ENCODE data around the gene CISH. TPM values are rescaled to one million over a fixed set of nuclear protein-coding genes. Genes with fewer than 3 reads are reported as not detected.

Gene CISH
- total and polyA plus RNA-seq, 9 of the 15 experiments (the other 6 are each of a cell fraction or from before 2014, with no cell fraction given), result 1.7 to 47.7 (median 18.3) TPM

GRCh38 chr3:50600841-50601591 lies 10.6 kb downstream of the CISH start (continued):
- TF ChIP-seq ZNF592 (IDR thresholded peaks at IDR 0.05) (peak; percentile 95), MYBL2 (IDR thresholded peaks at IDR 0.05; ENCODE audit: low read depth) (peak; percentile 62), MYBL2 (CRISPR knock-in tag; IDR thresholded peaks at IDR 0.05; ENCODE audit: borderline replicate concordance) (no peak), ZNF76 (CRISPR knock-in tag; IDR thresholded peaks at IDR 0.05; ENCODE audit: borderline replicate concordance) (peak; percentile 85; the same call in 1 of the 2 replicates), POLR2AphosphoS2 (IDR thresholded peaks at IDR 0.05; ENCODE audit: low read length) (no peak), ZNF507 (tag; conservative IDR thresholded peaks at IDR 0.05) (no peak), PPARD (CRISPR knock-in tag; IDR thresholded peaks at IDR 0.05) (no peak), ADNP (tag; IDR thresholded peaks at IDR 0.05) (no peak), FOXK1 (CRISPR knock-in tag; IDR thresholded peaks at IDR 0.05; ENCODE audit: borderline replicate concordance) (no peak), ZBTB7A (IDR thresholded peaks at IDR 0.05; ENCODE audit: borderline replicate concordance, control insufficient read depth, low read depth, low read length) (peak; percentile 33; the same call in 1 of the 2 replicates), ERF (CRISPR knock-in tag; IDR thresholded peaks at IDR 0.05) (peak; percentile 30; the same call in 1 of the 2 replicates), EZH2 (IDR thresholded peaks at IDR 0.05; ENCODE audit: borderline replicate concordance, low read depth, low read length) (no peak), ZNF589 (CRISPR knock-in tag; IDR thresholded peaks at IDR 0.05; ENCODE audit: low read depth) (peak; percentile 55; the same call in 1 of the 2 replicates), ZNF75A (CRISPR knock-in tag; IDR thresholded peaks at IDR 0.05) (no peak), CREB3L1 (IDR thresholded peaks at IDR 0.05; ENCODE audit: borderline replicate concordance, low read depth) (peak; percentile 53; the same call in 1 of the 2 replicates), NFATC3 (IDR thresholded peaks at IDR 0.05) (no peak), SMAD3 (CRISPR knock-in tag; conservative IDR thresholded peaks at IDR 0.05) (no peak), ZSCAN29 (IDR thresholded peaks at IDR 0.05) (no peak), NCOA4 (IDR thresholded peaks at IDR 0.05; ENCODE audit: partially characterized antibody) (no peak), KLF16 (IDR thresholded peaks at IDR 0.05) (peak; percentile 91), PURB (CRISPR knock-in tag; IDR thresholded peaks at IDR 0.05; ENCODE audit: low read depth) (no peak), CBX3 (IDR thresholded peaks at IDR 0.05; ENCODE audit: borderline replicate concordance in 1 of 2, low read length in 2 of 2) (no peak), TOE1 (IDR thresholded peaks at IDR 0.05; ENCODE audit: borderline replicate concordance) (no peak), TOE1 (CRISPR knock-in tag; IDR thresholded peaks at IDR 0.05; ENCODE audit: borderline replicate concordance, low read depth) (no peak), NR3C1 (CRISPR knock-in tag; IDR thresholded peaks at IDR 0.05) (no peak)

Data from K562 (cell line).